Esophagus squamous epithelium (tissue), 5 donors: ENCODE measurements around the gene RASSF7. TPM values are rescaled to one million over a fixed set of nuclear protein-coding genes. Genes with fewer than 3 reads are reported as not detected.

Experiments used
- DNase-seq: peaks from one replicate; lab custom pipeline; 2025; lab: John Stamatoyannopoulos, UW
- H3K27ac ChIP-seq, 4 donors: fragments of 200-600 bp; sonication (generic); one replicate each; pipeline ENCODE4 v1.5.1; 2016 to 2019; ENCODE audit warnings: mild to moderate bottlenecking in 1 of 4
- H3K27me3 ChIP-seq, 4 donors: fragments of 200-600 bp; sonication (generic); 1 replicate in 3 of 4; 2 replicates in 1 of 4; pipeline versions ENCODE4 v1.5.1 to v1.6.0; 2017 to 2021; ENCODE audit warnings: antibody characterized with exemption in 1 of 4
- H3K36me3 ChIP-seq, 3 donors: fragments of 200-600 bp; sonication (generic); one replicate each; pipeline ENCODE4 v1.5.1; 2016 to 2019
- H3K4me1 ChIP-seq, 3 donors: fragments of 200-600 bp; sonication (generic); one replicate each; pipeline ENCODE4 v1.5.1; 2017 to 2019
- H3K4me3 ChIP-seq, 4 donors: fragments of 200-600 bp; sonication (generic); 1 replicate in 3 of 4; 2 replicates in 1 of 4; pipeline ENCODE4 v1.5.1; 2016 to 2019; ENCODE audit warnings: mild to moderate bottlenecking in 2 of 4, moderate library complexity in 1 of 4
- H3K9me3 ChIP-seq, 3 donors: fragments of 200-600 bp; sonication (generic); one replicate each; pipeline ENCODE4 v1.5.1; 2016 to 2019
- POLR2A ChIP-seq, 4 donors: fragments of 450-650 bp; IDR thresholded peaks; one replicate each; pipeline ENCODE4 v1.6.1; 2017; ENCODE audit warnings: antibody characterized with exemption in 4 of 4, mild to moderate bottlenecking in 4 of 4, moderate library complexity in 3 of 4
- WGBS, 2 donors: methylation state at CpG; one replicate each; pipeline ENCODE4 v1.1.5; 2018; 5-methylcytosine and 5-hydroxymethylcytosine counted together
- intact Hi-C: fragments of 100-400 bp; cut with DNase I; formaldehyde crosslinking; loops from one replicate; pipeline ENCODE4 v1.15.0; 2022
- total RNA-seq, 4 donors: library from RNA; depleted of rRNA; stranded (reverse); fragments of >200 nt; gene quantifications; one replicate each; pipeline ENCODE4 v1.1.0, GENCODE V29; 2016
- TF ChIP-seq, protein P1 (sequence below), 6 experiments: fragments of 450-650 bp in 4 of 6; fragments of 200-600 bp in 2 of 6; sonication (generic) in 2 of 6; IDR thresholded peaks; one replicate each; pipeline ENCODE4 v1.5.1; 2016 to 2019; ENCODE audit warnings: antibody characterized with exemption in 6 of 6, mild to moderate bottlenecking in 4 of 6, moderate library complexity in 4 of 6
- donor health status: DM: yes; HTN: yes; CAD: no.

RASSF7 gene
- total RNA-seq, 4 donors from 2014 or later: 35.7 to 54.0 (median 44.4) TPM

GRCh38 chr11:563066-563811 is 2.5 kb downstream of the RASSF7 start:
- DNase-seq: no peak
- Histone ChIP-seq H3K4me1 (peaks cover 20 to 80% (median 26%) of the 10 kb centered on the region in 3 donors), H3K4me3 (no peak overlapping the region), H3K36me3 (peaks cover 0 to 22% (median 0%) of the 10 kb centered on the region in 3 donors), H3K27ac (peak overlapping the region; percentile 40 to 88 (median 75)), H3K27me3 (peaks cover 0 to 12% (median 0%) of the 10 kb centered on the region in 4 donors), H3K9me3 (no peaks in the 10 kb centered on the region)
- 81 to 100% methylated on average over 3 to 5 of the region's 18 CpGs for WGBS, 2 donors
- intact Hi-C loops: no loop called here
- TF ChIP-seq, protein P1, sequence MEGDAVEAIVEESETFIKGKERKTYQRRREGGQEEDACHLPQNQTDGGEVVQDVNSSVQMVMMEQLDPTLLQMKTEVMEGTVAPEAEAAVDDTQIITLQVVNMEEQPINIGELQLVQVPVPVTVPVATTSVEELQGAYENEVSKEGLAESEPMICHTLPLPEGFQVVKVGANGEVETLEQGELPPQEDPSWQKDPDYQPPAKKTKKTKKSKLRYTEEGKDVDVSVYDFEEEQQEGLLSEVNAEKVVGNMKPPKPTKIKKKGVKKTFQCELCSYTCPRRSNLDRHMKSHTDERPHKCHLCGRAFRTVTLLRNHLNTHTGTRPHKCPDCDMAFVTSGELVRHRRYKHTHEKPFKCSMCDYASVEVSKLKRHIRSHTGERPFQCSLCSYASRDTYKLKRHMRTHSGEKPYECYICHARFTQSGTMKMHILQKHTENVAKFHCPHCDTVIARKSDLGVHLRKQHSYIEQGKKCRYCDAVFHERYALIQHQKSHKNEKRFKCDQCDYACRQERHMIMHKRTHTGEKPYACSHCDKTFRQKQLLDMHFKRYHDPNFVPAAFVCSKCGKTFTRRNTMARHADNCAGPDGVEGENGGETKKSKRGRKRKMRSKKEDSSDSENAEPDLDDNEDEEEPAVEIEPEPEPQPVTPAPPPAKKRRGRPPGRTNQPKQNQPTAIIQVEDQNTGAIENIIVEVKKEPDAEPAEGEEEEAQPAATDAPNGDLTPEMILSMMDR (IDR thresholded peaks at IDR 0.05): no peak
- TF ChIP-seq POLR2A (IDR thresholded peaks at IDR 0.05): no peak

- Histone ChIP-seq H3K9me3 (no peaks in the 10 kb centered on the region), H3K27ac (peak overlapping the region; percentile 40 to 88 (median 75)), H3K36me3 (peaks cover 0 to 22% (median 0%) of the 10 kb centered on the region in 3 donors), H3K4me1 (peaks cover 20 to 82% (median 27%) of the 10 kb centered on the region in 3 donors), H3K4me3 (no peak overlapping the region), H3K27me3 (peaks cover 0 to 5% (median 0%) of the 10 kb centered on the region in 4 donors)
- intact Hi-C loops: no loop called here
- no peak for DNase-seq
- TF ChIP-seq, protein P1 (IDR thresholded peaks at IDR 0.05): no peak
- TF ChIP-seq POLR2A (IDR thresholded peaks at IDR 0.05): no peak
- 55 to 67% methylated on average over 4 of the region's 12 CpGs for WGBS, 2 donors
Observed at GRCh38 chr11:563812-564578, 3.2 kb downstream of the RASSF7 start.

GRCh38 chr11:565921-566509 is 5.2 kb downstream of the RASSF7 start:
- H3K27me3 ChIP-seq: no peaks in the 10 kb centered on the region
- peak overlapping the region in 3 of 4 donors; percentile 14 to 96 (median 88) for H3K27ac ChIP-seq
- DNase-seq: no peak
- H3K9me3 ChIP-seq: no peaks in the 10 kb centered on the region
- H3K4me1 ChIP-seq: peaks cover 19 to 81% (median 24%) of the 10 kb centered on the region in 3 donors
- 65 to 72% methylated on average over 4 to 6 of the region's 12 CpGs for WGBS, 2 donors
- intact Hi-C loops: loop anchor here (5.0 kb wide), 1 partner anchor 51 kb away; the partner anchor contains the start of gene IRF7
- no peak for TF ChIP-seq POLR2A (IDR thresholded peaks at IDR 0.05)
- TF ChIP-seq, protein P1 (IDR thresholded peaks at IDR 0.05): no peak
- H3K4me3 ChIP-seq: peak overlapping the region in 1 of 4 donors; percentile 67
- peaks cover 0 to 22% (median 0%) of the 10 kb centered on the region in 3 donors for H3K36me3 ChIP-seq

DNA sequence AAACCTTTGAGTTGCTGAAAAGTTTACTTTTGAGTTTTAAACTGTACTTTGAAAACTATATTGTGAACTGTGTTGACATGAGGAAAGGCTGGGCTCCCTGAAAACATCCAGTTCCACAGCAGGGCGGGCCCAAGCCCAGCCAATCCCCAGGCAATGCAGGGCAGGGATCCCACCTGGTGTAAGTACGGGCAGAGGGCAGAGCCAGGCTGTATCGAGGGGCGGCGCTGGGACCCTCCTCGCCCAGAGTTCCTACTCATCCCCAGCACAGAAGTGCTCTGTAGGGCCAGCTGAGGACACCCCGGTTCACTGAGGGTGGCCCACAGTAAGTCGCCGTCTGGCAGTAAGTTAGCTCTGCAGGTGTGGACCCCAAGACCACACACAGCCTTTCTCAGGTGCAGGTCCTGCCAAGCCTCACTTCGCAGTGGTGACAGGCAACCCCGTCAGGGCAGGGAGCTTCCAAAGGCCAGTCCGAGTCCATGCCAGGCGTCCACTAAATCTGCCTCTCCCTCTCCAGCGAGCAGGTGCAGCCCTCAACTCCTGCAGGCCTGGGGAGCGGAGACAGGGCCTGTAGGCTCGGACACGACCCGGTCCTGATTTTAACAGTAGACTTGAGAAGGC is 6.3 kb downstream of the RASSF7 start:
- Histone ChIP-seq H3K27me3 (no peaks in the 10 kb centered on the region), H3K9me3 (no peaks in the 10 kb centered on the region), H3K4me3 (peak overlapping the region; percentile 65 to 90 (median 66)), H3K36me3 (peaks cover 0 to 20% (median 0%) of the 10 kb centered on the region in 3 donors), H3K27ac (peak overlapping the region; percentile 88 to 96 (median 94)), H3K4me1 (peaks cover 11 to 70% (median 16%) of the 10 kb centered on the region in 3 donors)
- TF ChIP-seq, protein P1 (IDR thresholded peaks at IDR 0.05): no peak
- TF ChIP-seq POLR2A (IDR thresholded peaks at IDR 0.05): no peak
- intact Hi-C loops: loop anchor here (5.0 kb wide), 1 partner anchor 50 kb away; the partner anchor contains the start of gene IRF7
- DNase-seq: no peak
- WGBS, 2 donors: 88 to 89% methylated on average over 4 to 5 of the region's 18 CpGs
